Activated naive CD4-positive, alpha-beta T cell (primary cell): ENCODE measurements around the gene CHCHD1.
"Not testable (repeated sequence)": the region's sequence is repeated elsewhere in the genome, so short reads cannot be mapped to it uniquely, and the experiment has no call there.

Experiments
- DNase-seq, 4 experiments: peaks; one replicate each; lab custom pipeline; 2025; lab: John Stamatoyannopoulos, UW

Gene CHCHD1

DNA sequence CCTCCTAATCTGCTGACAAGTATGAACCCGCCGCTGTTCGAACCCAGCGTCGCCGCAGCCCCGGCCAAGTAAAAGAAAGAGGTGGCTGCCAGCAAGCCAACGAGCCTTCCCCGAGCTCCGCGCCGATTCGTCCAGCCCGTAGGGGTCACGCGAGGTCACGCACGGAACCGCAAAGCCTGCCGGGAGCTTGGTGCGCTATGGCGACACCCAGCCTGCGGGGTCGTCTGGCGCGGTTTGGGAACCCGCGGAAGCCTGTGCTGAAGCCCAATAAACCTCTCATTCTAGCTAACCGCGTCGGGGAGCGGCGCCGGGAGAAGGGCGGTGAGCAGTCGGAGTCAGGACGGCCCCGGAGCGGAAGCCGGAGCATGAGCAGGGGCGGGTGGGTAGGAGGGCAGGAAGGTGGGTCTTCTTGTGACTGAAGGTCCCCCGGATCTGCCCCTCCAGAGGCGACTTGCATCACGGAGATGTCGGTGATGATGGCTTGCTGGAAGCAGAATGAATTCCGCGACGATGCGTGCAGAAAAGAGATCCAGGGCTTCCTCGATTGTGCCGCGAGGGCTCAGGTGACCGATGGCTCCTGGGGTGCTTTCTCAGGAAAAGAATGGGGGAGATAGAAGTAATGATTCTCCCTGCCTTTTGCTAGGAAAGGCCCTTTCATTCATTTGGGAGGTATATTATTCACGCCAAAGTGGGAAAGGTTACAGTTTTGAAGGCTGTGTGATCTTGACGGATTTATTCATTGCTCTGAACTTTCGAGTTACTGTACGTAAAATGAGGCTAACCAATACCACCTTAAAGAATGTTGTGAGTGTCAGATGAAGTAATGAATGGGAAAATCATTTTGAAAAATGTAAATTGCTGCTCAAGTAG lies at the start of gene CHCHD1:
Gene CHCHD1, plus strand, starts transcription at position 170 of the 870 bp plus-strand sequence. Its CDS starts 28 bp downstream, at position 198.
- DNase-seq, result peak; percentile 74 to 89 (median 82)

- no peak for DNase-seq
These were observed 49.4 kb upstream of the CHCHD1 start for GRCh38 chr10:73732426-73732825.

DNA sequence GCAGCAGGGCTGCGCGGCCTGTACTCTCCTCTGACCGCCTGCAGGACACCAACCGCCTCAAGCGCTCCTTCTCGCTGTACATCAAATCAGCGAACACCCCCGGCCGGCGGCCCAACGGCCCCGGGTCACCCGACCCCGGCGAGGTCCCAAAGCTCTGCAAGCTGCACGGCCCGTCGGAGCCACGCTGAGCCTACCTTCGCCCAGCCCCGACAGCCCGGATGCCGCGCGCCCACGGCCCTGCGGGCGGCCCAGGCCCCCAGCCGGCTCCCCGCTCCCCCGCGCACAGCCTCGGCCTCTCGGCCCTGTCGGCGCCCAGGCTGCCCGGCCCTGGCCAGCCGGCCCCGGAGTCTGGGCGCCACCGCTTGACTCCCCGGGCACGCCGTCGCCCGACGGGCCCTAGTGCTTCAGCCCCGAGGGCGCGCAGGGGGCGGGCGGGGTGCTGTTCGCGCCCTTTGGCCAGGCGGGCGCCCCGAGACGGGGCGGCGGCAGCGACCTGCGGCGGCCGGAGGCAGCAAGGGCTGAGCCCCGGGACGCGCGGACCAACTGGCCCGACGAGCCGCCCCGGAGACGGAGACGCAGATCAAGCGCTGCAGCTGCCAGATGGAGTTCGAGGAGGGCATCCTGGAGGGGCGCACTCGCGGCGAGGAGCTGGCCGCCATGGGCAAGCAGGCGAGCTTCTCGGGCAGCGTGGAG lies 48.8 kb upstream of the CHCHD1 start:
- DNase-seq, result no peak

DNA sequence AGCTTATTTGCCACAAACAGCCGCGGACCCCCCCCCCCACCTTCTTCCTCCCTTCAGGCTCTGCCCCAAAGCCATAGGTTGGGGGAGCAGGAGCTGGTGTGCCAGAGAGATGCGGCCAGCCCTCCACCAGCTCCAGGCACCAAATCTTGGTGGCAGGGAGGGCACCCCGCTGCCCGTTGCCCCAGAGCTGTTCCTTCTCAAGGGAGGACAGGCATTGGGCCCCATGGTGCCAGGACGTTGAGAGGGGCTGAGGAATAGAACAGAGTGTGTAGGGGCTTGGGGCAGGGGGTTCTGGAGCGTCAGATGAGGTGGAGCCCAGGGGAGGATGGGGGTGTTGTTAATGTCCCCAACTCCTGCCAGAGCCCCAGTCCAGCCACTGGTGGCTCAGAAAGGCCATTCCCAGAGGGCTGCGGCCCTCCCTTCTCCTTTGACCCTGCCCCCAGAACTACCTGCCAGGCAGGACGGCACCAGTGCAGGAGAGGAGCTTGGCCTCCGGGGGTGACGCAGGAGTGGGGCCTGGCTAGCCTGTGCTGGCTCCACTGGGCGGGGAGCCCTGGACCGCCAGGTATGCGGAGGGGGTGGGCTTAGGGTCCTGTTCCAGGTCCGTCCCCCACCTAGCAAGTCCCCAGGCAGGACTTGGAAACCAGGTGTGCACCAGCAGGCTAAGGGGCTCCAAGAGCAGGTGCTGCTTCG lies 47.7 kb upstream of the CHCHD1 start:
- no peak for DNase-seq

DNA sequence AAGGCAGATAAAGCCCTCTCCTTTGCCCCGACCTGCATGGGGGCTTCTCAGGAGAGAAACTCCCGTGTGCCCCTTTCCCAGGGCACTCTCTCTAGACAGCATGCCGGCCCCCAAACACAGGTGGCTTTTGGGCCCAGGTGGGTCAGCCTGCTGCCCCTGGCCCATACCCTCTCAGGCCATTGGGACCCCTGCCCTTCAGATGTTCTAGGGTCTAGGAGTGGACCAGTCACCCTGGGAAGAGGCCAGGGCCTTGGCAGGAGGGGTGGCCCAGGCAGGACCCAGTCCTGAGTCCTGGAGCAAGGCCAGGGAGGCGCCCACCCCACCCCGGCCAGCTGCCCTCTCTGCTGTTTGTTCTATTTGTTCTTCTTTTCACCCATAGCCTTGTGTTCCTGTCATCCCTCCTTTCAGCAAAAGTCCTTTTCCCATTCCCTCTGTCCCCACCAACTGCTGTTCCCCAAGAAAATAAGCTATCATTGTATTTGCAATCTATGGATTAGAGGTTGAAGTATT lies 47.0 kb upstream of the CHCHD1 start:
- DNase-seq, result no peak

DNA sequence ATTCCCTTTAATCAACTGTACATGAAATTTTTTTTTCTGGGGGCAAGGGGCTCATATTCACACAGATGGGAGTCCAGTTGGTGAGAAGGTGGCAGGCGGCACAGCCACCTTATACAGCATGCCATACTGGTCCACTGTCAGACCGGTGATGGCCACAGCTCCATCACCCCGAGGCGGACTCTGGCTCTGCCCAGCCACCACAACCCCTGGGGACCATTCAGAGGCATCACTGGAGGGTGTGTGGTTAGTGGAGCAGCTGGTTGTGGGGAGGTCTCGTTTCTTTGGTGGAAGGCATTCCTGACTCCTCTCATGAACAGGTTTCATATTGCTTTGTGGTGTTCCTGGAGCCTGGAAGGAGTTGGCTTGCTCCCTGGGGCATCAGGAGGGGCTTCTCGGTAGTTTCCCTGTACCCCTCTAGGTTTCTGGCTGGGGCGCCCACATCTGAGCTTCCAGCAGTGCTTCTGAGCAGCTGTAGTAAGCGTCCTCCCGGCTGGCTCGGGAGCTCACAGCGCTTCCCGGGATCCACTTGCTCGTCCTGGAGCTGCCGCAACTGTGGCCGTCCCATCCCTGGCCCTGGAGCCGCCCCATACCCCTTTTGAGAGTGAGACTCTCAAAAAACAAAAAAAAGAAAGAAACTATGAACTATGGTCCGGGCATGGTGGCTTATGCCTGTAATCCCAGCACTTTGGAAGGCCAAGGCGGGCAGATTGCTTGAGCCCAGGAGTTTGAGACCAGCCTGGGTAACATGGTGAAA lies 41.2 kb upstream of the CHCHD1 start:
- not testable (repeated sequence) for DNase-seq

DNA sequence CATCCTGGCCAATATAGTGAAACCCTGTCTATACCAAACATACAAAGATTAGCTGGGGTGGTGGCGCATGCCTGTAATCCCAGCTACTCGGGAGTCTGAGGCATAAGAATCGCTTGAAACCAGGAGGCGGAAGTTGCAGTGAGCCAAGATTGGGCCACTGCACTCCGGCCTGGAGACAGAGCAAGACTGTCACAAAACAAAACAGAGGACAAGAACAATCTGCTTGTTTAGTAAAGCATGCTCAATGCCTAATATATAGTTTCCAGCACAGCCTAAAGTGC lies 39.5 kb upstream of the CHCHD1 start:
- no peak for DNase-seq

DNA sequence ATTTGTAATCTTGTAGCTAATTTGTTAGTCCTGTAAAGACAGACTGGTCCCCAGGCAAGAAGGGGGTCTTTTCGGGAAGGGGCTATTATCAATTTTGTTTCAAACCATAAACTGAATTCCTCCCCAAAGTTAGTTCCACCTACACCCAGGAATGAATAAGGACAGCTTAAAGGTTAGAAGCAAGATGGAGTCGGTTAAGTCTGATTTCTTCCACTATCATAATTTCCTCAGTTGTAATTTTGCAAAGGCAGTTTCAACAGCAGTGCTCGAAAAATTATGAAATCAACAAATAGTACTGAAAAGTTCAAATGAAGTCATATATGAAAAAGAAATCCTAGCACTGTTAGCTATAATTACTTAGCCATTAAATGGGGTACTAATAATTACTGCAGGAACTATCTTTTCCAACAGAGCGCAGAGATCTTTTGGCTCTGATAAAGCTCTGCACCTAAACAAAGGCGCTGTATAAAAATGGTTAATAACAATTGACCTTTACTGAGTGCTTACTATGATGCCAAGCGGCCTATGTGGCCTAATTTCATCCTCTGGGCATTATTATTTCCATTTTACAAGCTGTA lies 38.4 kb upstream of the CHCHD1 start:
- DNase-seq, result no peak

DNA sequence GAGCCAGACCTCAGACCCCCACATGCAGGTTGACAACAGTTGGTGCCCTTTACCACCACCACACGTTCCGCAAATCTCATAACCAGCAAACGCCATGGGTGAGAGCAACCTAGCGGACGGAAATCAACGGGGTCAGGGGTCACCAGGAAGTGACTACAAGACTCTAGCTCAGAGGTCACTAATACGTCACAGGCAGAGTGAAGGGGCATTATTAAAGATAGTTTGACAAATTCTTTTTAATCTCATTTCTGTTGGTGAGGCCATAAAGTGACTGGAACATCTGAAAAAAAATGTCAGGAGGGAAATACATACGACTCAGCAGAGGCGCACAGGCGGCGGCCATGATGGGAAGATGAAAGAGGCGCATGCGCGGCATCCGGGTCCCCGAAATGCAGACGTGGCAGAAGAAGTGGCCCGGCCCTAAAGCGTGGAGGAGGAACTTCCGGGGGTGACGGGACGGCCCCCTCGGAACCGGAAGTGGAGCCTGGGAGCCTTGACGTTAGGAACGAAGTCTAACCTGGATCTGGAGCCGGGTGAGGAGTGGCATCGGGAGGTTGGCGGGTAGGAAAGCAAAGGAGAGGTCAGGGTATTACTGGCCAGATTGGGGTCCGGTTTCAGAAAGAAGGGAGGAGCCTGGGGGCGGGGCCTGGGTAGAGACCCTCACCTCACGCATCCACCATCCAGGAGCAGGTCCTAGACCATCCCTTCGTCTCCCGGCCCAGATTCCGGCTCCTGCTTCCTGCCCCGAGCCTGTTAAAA lies 37.8 kb upstream of the CHCHD1 start, which contains the start of gene SEC24C:
Gene SEC24C, plus strand, starts transcription at position 468 of the 759 bp plus-strand sequence. CDS start 2,461 bp downstream, outside the sequence.
- peak; percentile 83 to 90 (median 90) for DNase-seq

- peak in 2 of 4 experiments; percentile 41 to 42 for DNase-seq
These were observed 37.2 kb upstream of the CHCHD1 start for GRCh38 chr10:73744664-73744975.

DNA sequence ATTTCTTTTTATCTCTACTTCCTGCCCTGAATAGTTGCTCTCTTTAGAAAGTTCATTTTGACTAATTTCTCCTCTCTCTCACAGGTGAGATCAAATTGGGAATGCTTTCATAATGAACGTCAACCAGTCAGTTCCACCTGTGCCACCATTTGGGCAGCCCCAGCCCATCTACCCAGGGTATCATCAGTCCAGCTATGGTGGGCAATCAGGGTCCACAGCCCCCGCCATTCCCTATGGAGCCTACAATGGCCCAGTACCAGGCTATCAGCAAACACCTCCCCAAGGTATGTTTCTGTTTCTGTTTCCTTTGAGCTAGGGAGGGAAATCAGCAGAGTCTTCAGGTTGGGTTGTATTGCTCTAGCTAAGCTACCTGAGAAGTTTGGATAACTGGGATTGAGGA lies 35.1 kb upstream of the CHCHD1 start:
- DNase-seq, result no peak

DNA sequence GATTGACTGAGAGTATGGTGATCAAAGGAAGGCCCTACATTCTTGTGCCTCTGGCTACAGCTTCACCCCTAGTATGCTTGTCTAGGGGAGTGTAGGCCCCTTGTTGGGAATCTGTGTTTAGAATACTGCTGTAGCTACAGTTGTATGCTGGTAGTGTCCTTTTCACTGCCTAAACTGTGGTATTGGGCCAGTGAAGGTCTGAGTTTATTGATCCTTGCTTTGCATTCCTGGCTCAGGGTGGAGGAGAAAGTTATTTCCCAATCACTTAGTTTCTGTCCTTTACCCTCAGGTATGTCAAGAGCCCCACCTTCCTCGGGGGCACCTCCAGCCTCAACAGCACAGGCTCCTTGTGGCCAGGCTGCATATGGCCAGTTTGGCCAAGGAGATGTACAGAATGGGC lies 31.0 kb upstream of the CHCHD1 start:
- DNase-seq, result no peak

DNA sequence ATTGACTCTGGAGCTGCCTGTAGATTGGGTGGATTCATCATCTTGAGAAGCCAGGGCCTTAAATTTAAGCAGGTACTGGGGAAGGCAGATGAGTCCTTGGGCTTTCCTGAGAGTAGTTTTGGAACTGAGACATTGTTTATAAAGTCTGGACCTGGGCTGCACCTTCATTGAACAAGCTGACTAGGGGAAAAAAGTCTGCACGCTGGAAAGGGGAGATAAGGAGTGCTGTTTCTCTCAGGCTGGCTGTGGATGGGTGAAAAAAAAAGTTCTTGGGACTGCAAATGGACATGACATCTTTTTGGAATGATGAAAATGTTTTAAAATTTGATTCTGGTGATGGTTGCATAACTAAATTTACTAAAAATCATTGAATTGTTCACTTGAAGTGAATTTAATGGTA lies 25.7 kb upstream of the CHCHD1 start:
- no peak for DNase-seq

- no peak for DNase-seq
These were observed 22.9 kb upstream of the CHCHD1 start for GRCh38 chr10:73758704-73759511.

DNA sequence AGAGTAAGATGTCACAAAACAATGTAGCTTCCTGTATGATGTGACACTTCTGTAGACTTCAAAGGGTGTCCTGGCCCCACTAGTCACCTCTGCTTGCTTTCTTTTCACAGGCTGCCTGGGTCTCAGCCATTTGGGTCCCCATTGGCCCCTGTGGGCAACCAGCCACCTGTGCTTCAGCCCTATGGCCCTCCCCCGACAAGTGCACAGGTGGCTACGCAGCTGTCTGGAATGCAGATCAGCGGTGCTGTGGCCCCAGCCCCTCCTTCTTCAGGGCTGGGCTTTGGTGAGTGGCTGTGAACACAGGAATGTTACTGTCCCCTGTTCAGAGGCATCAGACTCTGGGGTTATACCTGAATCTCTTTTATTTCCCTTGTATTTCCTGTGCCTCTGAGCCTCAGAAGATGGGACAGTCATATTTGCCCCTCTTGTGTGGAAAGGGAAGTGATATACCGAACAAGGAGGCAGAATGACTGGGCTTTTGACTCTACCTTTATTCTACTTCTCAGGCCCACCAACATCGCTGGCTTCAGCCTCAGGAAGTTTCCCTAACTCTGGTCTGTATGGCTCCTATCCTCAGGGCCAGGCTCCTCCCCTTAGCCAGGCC lies 22.2 kb upstream of the CHCHD1 start:
- DNase-seq, result peak in 1 of 4 experiments; percentile 10

DNA sequence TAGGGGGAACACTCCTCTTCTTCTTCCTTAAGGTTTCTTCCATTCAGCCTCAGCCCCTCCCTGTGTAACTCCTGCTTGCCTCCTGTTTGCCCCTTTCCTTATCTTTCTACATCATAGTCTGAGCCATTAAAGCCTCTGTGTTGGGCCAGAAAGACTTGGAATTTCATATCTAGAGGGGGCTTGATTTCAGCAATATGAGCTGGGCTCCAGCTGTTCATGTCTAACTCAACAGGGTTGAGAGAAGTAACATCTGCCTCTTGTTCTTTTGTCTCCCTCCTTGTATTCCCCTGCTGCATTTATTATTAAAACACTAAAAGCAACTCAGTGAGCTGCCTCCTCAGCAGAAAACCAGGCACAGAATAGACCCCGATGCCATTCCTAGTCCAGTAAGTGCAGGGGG lies 20.1 kb upstream of the CHCHD1 start:
- no peak for DNase-seq

DNA sequence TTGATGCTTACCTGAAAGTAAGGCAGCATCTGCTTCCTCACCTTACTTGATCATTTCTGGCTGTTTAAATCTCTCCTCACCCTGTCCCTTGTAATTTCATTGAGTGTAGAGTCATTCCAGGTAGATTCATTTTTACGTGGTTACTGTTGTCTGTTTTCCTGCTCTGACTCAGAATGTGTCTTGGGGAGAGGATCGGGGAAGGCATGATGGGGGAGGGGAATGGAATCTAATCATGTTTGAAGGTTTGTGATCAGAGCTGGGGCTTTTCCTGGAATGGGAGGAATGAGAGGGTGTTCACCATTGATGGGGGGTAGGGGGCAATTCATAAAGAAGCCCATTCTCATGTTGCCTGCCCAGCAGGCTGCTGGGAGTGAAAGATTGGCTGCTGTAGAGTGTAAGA lies 18.9 kb upstream of the CHCHD1 start:
- DNase-seq, result no peak

DNA sequence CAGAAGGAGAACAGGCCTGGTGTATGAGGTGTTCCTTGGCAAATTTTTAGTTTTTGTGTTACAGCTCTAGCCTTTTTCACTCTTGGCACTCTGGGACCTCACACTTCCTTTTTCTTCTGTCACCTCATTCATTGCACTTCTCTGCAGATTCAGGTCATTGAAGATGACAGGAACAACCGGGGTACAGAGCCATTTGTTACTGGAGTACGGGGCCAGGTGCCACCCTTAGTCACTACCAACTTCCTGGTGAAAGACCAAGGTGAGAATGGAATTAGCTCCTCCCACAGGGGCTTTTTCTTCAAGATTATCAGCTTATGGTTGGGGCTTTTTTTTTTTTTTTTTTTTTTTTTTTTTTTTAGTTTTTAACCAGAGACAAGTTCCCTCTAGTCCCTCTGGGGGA lies 18.5 kb upstream of the CHCHD1 start:
- DNase-seq, result no peak

GRCh38 chr10:73765066-73765465 lies 16.8 kb upstream of the CHCHD1 start:
- DNase-seq, result no peak

DNA sequence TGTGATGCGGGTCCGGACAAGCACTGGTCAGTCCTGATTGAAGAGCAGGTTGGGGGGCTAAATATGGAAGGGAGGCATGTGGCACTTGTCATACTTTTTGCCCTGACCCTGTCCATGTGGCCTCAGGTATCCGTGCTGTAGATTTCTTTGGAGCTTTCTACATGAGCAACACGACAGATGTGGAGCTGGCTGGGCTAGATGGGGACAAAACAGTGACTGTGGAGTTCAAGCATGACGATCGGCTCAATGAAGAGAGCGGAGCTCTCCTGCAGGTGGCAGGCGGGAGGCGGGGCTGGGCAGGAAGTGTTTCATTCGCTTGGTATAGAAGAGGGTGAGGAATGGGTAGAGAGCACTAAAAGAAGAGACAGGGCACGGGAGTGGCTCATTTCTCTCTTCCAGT lies 13.0 kb upstream of the CHCHD1 start:
- peak; percentile 8 to 73 (median 43) for DNase-seq
